Inferior parietal cortex (tissue), 1 donor: ENCODE results near the gene RSPO1.

Source experiments
- DNase-seq: peaks from one replicate; pipeline ENCODE4 v3.0.0-alpha.2; 2016; ENCODE audit errors: extremely low spot score

The RSPO1 gene

DNA sequence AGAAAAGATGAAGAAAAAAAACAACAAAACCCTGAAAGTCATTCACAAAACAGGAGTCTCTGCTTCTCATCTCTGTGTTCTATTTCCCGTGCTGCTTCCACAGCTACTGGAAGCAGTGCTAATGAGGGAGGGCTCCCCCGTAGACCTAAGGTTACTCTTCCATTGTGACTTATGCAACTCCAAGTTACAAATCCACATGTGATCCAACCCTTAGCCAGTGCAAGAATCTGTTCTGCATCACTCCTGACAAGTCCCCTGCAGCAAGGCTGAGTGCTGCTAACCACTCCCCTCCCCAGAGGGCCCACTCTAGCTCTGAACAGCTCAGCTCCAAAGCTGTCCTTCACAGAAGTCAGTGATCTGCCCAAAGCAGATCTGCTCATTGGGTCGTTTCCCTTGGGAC, 67.7 kb downstream of the RSPO1 start:
- no peak for DNase-seq

DNA sequence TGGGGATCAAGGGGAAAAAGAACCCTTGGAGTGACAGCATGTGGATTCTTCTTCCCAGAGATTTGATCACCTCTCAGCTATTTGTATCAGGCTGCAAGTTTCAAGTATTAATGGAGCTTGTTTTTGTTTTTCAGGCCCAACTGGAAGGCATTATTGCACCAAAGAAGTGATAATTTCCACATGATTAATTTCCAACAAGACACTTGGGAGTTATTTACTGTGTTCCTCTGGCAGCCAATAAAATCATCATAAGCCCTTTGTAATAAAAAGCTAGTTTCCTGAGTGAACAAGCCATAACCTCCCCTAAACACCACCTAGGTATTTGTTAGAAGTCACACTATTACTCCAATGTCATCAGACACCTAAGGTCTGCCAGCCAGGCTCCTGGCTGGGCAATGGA, 69.8 kb downstream of the RSPO1 start:
- no peak for DNase-seq

DNA sequence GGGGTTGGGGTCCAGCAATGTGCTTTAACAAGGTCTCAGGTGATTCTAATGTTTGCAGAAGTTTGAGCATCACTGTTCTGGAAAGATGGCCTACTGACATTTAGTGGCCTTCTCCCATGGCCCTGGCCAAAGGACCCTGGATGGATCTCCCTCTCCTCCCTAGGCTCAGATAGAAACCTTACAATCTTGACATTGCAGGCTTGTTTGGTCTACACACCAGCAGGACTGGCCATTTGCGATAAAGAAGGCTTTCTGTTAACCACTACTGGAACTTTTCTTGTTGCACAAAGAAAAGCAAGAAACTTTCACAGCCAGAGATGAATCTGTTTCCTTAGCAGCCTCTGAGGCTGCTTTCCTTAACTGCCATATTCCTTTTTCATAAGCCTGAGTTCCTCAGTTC, 71.7 kb downstream of the RSPO1 start:
- no peak for DNase-seq
